Activated naive CD4-positive, alpha-beta T cell (primary cell): ENCODE measurements around the gene ZCRB1.
"Not testable (repeated sequence)": the region's sequence is repeated elsewhere in the genome, so short reads cannot be mapped to it uniquely, and the experiment has no call there.

Experiments
- DNase-seq, 4 experiments: peaks; one replicate each; lab custom pipeline; 2025; lab: John Stamatoyannopoulos, UW

The ZCRB1 gene

DNA sequence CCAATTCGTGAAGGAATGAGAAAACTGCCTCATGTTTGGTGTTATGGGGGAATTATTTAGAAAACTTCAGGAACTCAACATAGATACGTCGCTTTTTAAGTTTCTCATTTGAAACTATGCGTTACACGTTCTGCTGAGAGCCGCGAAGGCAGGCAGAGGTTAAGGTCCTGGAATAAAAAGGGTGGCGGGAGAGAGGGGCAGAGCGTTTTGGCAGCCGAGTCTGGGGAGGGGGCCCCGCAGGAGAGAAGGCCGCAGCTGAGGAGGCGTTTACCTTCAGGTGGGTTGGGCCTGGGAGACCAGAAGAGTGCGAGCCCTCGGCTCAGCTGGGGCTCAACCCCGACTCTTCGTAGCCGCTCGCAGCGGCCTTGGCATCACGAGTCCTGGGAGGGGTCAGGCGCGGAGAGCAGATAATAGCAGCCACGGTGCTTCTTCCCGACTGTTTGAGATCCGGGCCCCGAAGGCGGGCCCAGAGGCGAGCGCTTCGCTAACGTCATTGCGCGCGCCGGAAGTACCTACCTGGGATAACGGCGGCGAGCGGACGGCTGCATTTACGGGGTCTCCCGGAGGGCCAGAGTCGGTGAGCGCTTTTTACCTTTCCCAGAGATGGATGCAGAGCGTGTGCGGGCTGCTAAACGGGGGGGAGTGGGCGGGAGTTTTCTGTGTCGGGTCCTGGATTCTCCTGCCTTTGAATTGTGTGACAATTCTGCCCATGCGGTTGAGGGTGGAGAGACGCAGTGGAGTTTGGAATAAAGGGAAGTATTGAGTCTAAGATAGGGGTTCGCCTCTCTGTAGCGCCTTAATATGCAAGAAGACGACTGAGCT, at the start of gene ZCRB1, which contains the start of gene PPHLN1:
Gene ZCRB1, minus strand, starts transcription at position 442 of the 822 bp plus-strand sequence. CDS start 1,992 bp downstream, outside the sequence.
Gene PPHLN1, plus strand, starts transcription at position 515 of the 822 bp plus-strand sequence. CDS start 9,736 bp downstream, outside the sequence.
- peak; percentile 36 to 62 (median 52) for DNase-seq

GRCh38 chr12:42373669-42374068, 47.8 kb upstream of the ZCRB1 start:
- no peak for DNase-seq

DNA sequence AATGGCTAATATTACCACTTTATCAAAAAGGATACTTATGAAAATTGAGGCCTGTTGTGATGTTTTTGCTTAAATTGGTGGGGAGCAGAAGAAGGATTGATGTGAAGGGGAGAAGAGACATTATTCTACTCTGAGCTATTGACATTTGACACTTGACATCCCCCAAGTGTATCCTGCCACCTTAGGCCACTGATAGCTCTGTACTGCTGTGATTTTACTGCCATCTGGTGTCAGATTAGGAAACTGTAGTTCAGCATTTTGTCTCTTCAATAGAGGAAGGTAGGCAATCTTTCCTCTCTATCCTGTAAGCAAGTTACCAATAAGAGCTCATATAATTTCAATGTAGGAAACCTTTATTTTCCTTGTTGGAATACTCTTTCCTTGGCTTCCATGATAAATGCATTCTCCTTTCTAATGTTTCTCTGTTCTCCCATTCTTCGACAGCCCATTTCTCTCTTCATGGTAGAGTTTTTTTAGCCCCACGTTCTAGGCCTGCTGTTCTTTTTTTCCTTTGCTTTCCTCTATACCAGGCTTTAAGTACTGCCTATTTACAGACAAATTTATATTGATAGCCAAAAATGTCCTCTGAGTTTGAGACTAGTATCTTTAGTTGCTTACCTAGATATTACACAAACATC, 46.4 kb upstream of the ZCRB1 start:
- no peak for DNase-seq

GRCh38 chr12:42370013-42370412, 44.1 kb upstream of the ZCRB1 start:
- no peak for DNase-seq

DNA sequence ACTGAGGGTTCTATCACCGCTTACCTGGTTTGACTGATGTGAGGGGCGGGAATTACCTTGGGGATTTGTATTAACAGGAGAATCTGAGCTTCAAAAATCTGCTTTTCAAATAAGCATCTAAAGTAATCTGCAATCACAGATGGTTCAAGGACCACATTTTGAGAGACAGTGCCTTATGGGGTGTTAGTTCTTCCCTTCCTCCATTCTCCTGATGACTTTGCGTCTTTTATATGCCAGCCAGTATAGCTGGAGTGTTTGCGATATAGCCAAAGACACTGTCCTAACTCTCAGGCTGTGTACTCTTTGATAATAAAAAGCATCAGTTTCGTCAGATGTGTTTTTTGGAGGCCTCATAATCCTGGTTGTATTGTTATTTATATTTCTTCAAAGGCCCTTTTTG, 39.6 kb upstream of the ZCRB1 start:
- DNase-seq: no peak

DNA sequence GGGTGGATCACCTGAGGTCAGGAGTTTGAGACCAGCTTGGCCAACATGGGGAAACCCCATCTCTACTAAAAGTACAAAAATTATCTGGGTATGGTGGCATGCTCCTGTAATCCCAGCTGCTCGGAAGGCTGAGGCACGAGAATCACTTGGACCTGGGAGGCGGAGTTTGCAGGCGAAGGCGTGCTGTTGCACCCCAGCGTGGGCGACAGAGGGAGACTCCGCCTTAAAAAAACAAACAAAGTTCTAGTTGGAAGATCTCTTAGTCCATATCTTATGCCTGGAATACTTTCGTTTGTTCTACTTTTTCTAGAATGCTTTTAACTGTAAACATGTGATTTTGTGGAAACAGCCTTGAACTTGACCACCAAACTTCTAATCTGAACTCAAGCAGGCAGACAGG, 38.8 kb upstream of the ZCRB1 start:
- no peak for DNase-seq

DNA sequence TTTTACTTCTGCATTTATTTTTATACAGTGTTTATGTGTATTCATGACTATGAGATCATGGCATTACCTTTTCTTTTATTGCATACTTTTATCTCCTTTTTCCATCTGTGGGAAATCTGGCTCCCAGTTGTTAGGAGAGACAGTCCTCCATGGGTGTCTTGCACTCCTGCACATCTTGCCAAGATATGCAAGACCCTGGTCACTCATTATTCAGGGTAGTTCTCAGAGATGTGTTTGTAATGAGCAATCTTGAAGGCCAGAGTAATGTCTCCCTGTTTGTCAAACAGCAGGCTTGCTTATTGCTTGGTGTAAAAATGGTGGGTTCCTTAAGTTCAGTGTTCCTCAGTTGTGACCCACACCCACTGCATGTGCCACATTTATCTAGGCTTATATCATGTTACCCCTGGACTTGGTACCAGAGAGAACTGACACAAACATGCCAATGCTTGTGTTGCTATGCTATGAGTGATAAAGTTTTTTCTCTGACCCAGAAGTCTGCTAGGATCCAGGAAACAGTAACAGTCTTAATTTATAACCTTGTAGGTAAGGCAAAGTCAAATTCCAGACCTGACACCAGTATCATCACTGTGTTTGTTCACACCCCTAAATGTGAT, 36.9 kb upstream of the ZCRB1 start:
- DNase-seq: no peak

GRCh38 chr12:42361909-42362646, 36.2 kb upstream of the ZCRB1 start:
- no peak for DNase-seq

GRCh38 chr12:42360747-42361403, 35.0 kb upstream of the ZCRB1 start:
- no peak for DNase-seq

GRCh38 chr12:42356344-42356743, 30.4 kb upstream of the ZCRB1 start:
- no peak for DNase-seq

- not testable (repeated sequence) for DNase-seq
Measured at GRCh38 chr12:42350021-42350407, 24.1 kb upstream of the ZCRB1 start.

GRCh38 chr12:42349119-42350020, 23.5 kb upstream of the ZCRB1 start:
- not testable (repeated sequence) for DNase-seq

GRCh38 chr12:42346403-42347002, 20.6 kb upstream of the ZCRB1 start:
- no peak for DNase-seq

GRCh38 chr12:42343721-42344120, 17.8 kb upstream of the ZCRB1 start:
- DNase-seq: no peak

- no peak for DNase-seq
Measured at GRCh38 chr12:42342028-42342427, 16.1 kb upstream of the ZCRB1 start.

- DNase-seq: no peak
Measured at GRCh38 chr12:42338280-42338679, 12.4 kb upstream of the ZCRB1 start.

- DNase-seq: no peak
Measured at GRCh38 chr12:42336286-42336685, 10.4 kb upstream of the ZCRB1 start.

GRCh38 chr12:42332301-42333285, 6.7 kb upstream of the ZCRB1 start:
- no peak for DNase-seq

- not testable (repeated sequence) for DNase-seq
Measured at GRCh38 chr12:42330097-42330496, 4.2 kb upstream of the ZCRB1 start.
